Mesendoderm (in vitro differentiated cells): ENCODE data around the gene MTERF1.
"Not testable (repeated sequence)": the region's sequence is repeated elsewhere in the genome, so short reads cannot be mapped to it uniquely, and the experiment has no call there.

Source experiments
- DNase-seq: peaks from one replicate; pipeline ENCODE4 v3.0.0; 2013
- H2AK5ac ChIP-seq: 2 replicates; pipeline ENCODE4 v1.6.1; 2013; ENCODE audit warnings: low read length, inconsistent platforms
- H2BK120ac ChIP-seq: 2 replicates; pipeline ENCODE4 v1.6.1; 2013; ENCODE audit warnings: low read depth, mild to moderate bottlenecking, low read length, moderate library complexity, mixed read lengths
- H2BK15ac ChIP-seq: replicated peaks from 2 replicates; pipeline ENCODE4 v1.6.1; 2013; ENCODE audit warnings: low read depth, mild to moderate bottlenecking, moderate library complexity
- H2BK5ac ChIP-seq: 2 replicates; pipeline ENCODE4 v1.6.1; 2013; ENCODE audit warnings: low read length, inconsistent platforms
- H3K18ac ChIP-seq: 2 replicates; pipeline ENCODE4 v1.6.1; 2013; ENCODE audit warnings: mild to moderate bottlenecking, low read length, mixed read lengths
- H3K23ac ChIP-seq: one replicate; pipeline ENCODE4 v1.6.1; 2013; ENCODE audit warnings: low read length
- H3K27ac ChIP-seq: 2 replicates; pipeline ENCODE4 v1.5.1; 2013; ENCODE audit warnings: low read depth, mild to moderate bottlenecking, inconsistent platforms, low read length, moderate library complexity
- H3K27me3 ChIP-seq: 2 replicates; pipeline ENCODE4 v1.6.1; 2013; ENCODE audit warnings: low read length, control low read depth, mild to moderate bottlenecking, inconsistent platforms; ENCODE audit not compliant: insufficient read depth, poor library complexity
- H3K36me3 ChIP-seq: 2 replicates; pipeline ENCODE4 v1.6.1; 2013; ENCODE audit warnings: low read length, inconsistent platforms; ENCODE audit not compliant: control insufficient read depth, insufficient read depth
- H3K4ac ChIP-seq: one replicate; pipeline ENCODE4 v1.6.1; 2013; ENCODE audit warnings: low read depth, mild to moderate bottlenecking, low read length, moderate library complexity
- H3K4me1 ChIP-seq: 2 replicates; pipeline ENCODE4 v1.6.1; 2013; ENCODE audit warnings: low read depth, low read length, inconsistent platforms; ENCODE audit not compliant: control insufficient read depth
- H3K4me2 ChIP-seq: 2 replicates; pipeline ENCODE4 v1.6.1; 2013; ENCODE audit warnings: low read length
- H3K4me3 ChIP-seq: 2 replicates; pipeline ENCODE4 v1.5.1; 2013; ENCODE audit warnings: mild to moderate bottlenecking, low read length
- H3K56ac ChIP-seq: one replicate; pipeline ENCODE4 v1.6.1; 2013; ENCODE audit warnings: low read length
- H3K79me1 ChIP-seq: 2 replicates; pipeline ENCODE4 v1.6.1; 2013; ENCODE audit warnings: low read length, inconsistent platforms
- H3K79me2 ChIP-seq: 2 replicates; pipeline ENCODE4 v1.6.1; 2013; ENCODE audit warnings: mild to moderate bottlenecking, low read length; ENCODE audit not compliant: control insufficient read depth, insufficient read depth
- H3K9ac ChIP-seq: 2 replicates; pipeline ENCODE4 v1.6.1; 2013; ENCODE audit warnings: low read length, inconsistent platforms
- H4K5ac ChIP-seq: one replicate; pipeline ENCODE4 v1.6.1; 2013; ENCODE audit warnings: low read length
- H4K8ac ChIP-seq: one replicate; pipeline ENCODE4 v1.6.1; 2013; ENCODE audit warnings: low read depth, mild to moderate bottlenecking, control low read depth, low read length, moderate library complexity
- WGBS: extraction: QIAGEN DNeasy Blood & Tissue Kit; methylation state at CpG from one replicate; pipeline ENCODE4 v1.1.7; 2013; ENCODE audit warnings: low lambda C conversion rate, missing lambda C conversion rate; ENCODE audit not compliant: insufficient coverage; ENCODE audit errors: extremely low coverage; 5-methylcytosine and 5-hydroxymethylcytosine counted together

MTERF1 gene

GRCh38 chr7:91898240-91898992 is 17.9 kb upstream of the MTERF1 start:
- Histone ChIP-seq H3K79me2 (no peaks in the 10 kb centered on the region), H3K18ac (no peak overlapping the region), H3K56ac (no peak overlapping the region), H3K36me3 (no peaks in the 10 kb centered on the region), H2BK15ac (no peak overlapping the region), H3K27ac (no peak overlapping the region), H3K27me3 (no peaks in the 10 kb centered on the region), H2AK5ac (no peak overlapping the region), H3K4me1 (no peaks in the 10 kb centered on the region), H4K8ac (no peak overlapping the region), H3K4me2 (no peak overlapping the region), H2BK5ac (no peak overlapping the region), H3K4ac (no peak overlapping the region), H3K9ac (no peak overlapping the region), H3K79me1 (no peaks in the 10 kb centered on the region), H2BK120ac (no peak overlapping the region), H4K5ac (no peak overlapping the region), H3K23ac (no peak overlapping the region), H3K4me3 (no peak overlapping the region)
- no peak for DNase-seq
- WGBS = 100% methylated on average over 1 of the region's 10 CpGs

- Histone ChIP-seq H3K4me2 (no peak overlapping the region), H4K5ac (no peak overlapping the region), H3K23ac (no peak overlapping the region), H3K56ac (no peak overlapping the region), H3K79me1 (no peaks in the 10 kb centered on the region), H3K18ac (no peak overlapping the region), H2BK15ac (no peak overlapping the region), H3K36me3 (no peaks in the 10 kb centered on the region), H3K4me3 (no peak overlapping the region), H3K79me2 (no peaks in the 10 kb centered on the region), H4K8ac (no peak overlapping the region), H3K4ac (no peak overlapping the region), H2BK5ac (no peak overlapping the region), H3K27me3 (no peaks in the 10 kb centered on the region), H3K4me1 (no peaks in the 10 kb centered on the region), H2BK120ac (no peak overlapping the region), H3K9ac (no peak overlapping the region), H3K27ac (no peak overlapping the region), H2AK5ac (no peak overlapping the region)
- DNase-seq = no peak
- no CpG with 5 or more reads among the region's 1 CpG for WGBS
Observed at GRCh38 chr7:91894781-91895480, 14.4 kb upstream of the MTERF1 start.

- H3K27ac ChIP-seq, H3K27me3 ChIP-seq, H3K9ac ChIP-seq, H3K18ac ChIP-seq, H2BK120ac ChIP-seq, H3K36me3 ChIP-seq, H3K4me3 ChIP-seq, H3K23ac ChIP-seq, H3K79me2 ChIP-seq, H3K4me1 ChIP-seq, H3K4me2 ChIP-seq, DNase-seq, H4K5ac ChIP-seq, H4K8ac ChIP-seq, H3K79me1 ChIP-seq, H3K4ac ChIP-seq, H2BK5ac ChIP-seq, H2AK5ac ChIP-seq, H3K56ac ChIP-seq, H2BK15ac ChIP-seq: not testable (repeated sequence)
- WGBS = no CpG with 5 or more reads among the region's 5 CpGs
Observed at GRCh38 chr7:91893699-91894098, 13.2 kb upstream of the MTERF1 start.

- peak; percentile 44 for DNase-seq
- H3K4me2 ChIP-seq = no peak overlapping the region
- no peak overlapping the region for H3K4me3 ChIP-seq
Observed at GRCh38 chr7:91892821-91893340, 12.4 kb upstream of the MTERF1 start.

GRCh38 chr7:91892099-91892705 is 11.7 kb upstream of the MTERF1 start:
- no peak overlapping the region for H3K23ac ChIP-seq
- H4K5ac ChIP-seq = no peak overlapping the region
- no peaks in the 10 kb centered on the region for H3K4me1 ChIP-seq
- no peak overlapping the region for H2AK5ac ChIP-seq
- H3K27ac ChIP-seq = no peak overlapping the region
- no peak overlapping the region for H3K4ac ChIP-seq
- no peaks in the 10 kb centered on the region for H3K27me3 ChIP-seq
- H2BK15ac ChIP-seq = no peak overlapping the region
- no peak overlapping the region for H4K8ac ChIP-seq
- H3K4me2 ChIP-seq = no peak overlapping the region
- no peak overlapping the region for H2BK120ac ChIP-seq
- DNase-seq = no peak
- H3K9ac ChIP-seq = no peak overlapping the region
- no peaks in the 10 kb centered on the region for H3K36me3 ChIP-seq
- no peak overlapping the region for H3K4me3 ChIP-seq
- no peak overlapping the region for H3K56ac ChIP-seq
- no peak overlapping the region for H3K18ac ChIP-seq
- H3K79me1 ChIP-seq = no peaks in the 10 kb centered on the region
- H2BK5ac ChIP-seq = no peak overlapping the region
- H3K79me2 ChIP-seq = no peaks in the 10 kb centered on the region
- no CpG with 5 or more reads among the region's 3 CpGs for WGBS

More at GRCh38 chr7:91892821-91893340, 12.4 kb upstream of the MTERF1 start:
- H2BK15ac ChIP-seq = no peak overlapping the region
- H4K8ac ChIP-seq = no peak overlapping the region
- no peak overlapping the region for H3K56ac ChIP-seq
- no peaks in the 10 kb centered on the region for H3K27me3 ChIP-seq
- no peak overlapping the region for H2AK5ac ChIP-seq
- H2BK5ac ChIP-seq = no peak overlapping the region
- no peak overlapping the region for H2BK120ac ChIP-seq
- no CpG with 5 or more reads among the region's 2 CpGs for WGBS
- H3K4me1 ChIP-seq = no peaks in the 10 kb centered on the region
- no peak overlapping the region for H3K18ac ChIP-seq
- H3K4ac ChIP-seq = no peak overlapping the region
- no peak overlapping the region for H3K9ac ChIP-seq
- H3K79me2 ChIP-seq = no peaks in the 10 kb centered on the region
- H4K5ac ChIP-seq = no peak overlapping the region
- no peaks in the 10 kb centered on the region for H3K36me3 ChIP-seq
- H3K23ac ChIP-seq = no peak overlapping the region
- no peak overlapping the region for H3K27ac ChIP-seq
- H3K79me1 ChIP-seq = no peaks in the 10 kb centered on the region
